SK-N-SH (cell line): ENCODE measurements around the gene DCTN4. TPM values are rescaled to one million over a fixed set of nuclear protein-coding genes. Genes with fewer than 3 reads are reported as not detected.

Source experiments
- CTCF ChIA-PET: fragments of 300-600, 350-600 bp; formaldehyde crosslinking; extraction: SDS; loops from one replicate; lab custom pipeline; 2021; lab: Yijun Ruan, JAX
- POLR2A ChIA-PET: fragments of 350-600 bp; sonication (Branson Sonifier 250); formaldehyde crosslinking; extraction: SDS; loops from one replicate; lab custom pipeline; 2020; ENCODE audit warnings: antibody characterized with exemption, inconsistent platforms; lab: Yijun Ruan, JAX
- DNase-seq: peaks from one replicate; pipeline ENCODE4 v3.0.0; 2012
- H2AFZ ChIP-seq: fragments of 200-600 bp; sonication (generic); 2 replicates; pipeline ENCODE4 v1.8.1; 2016; ENCODE audit warnings: antibody characterized with exemption, mild to moderate bottlenecking, low read depth
- H3F3A ChIP-seq: fragments of 200-600 bp; sonication (generic); replicated peaks from 2 replicates; pipeline ENCODE3; 2016; ENCODE audit warnings: antibody characterized with exemption, mild to moderate bottlenecking; ENCODE audit not compliant: insufficient read depth
- H3K27ac ChIP-seq, 2 experiments: fragments of 200-500 bp in 1 of 2; fragments of 200-600 bp in 1 of 2; sonication (Bioruptor generic) in 1 of 2; sonication (generic), shearing (Covaris generic) in 1 of 2; 2 replicates each; pipeline versions ENCODE4 v1.5.1 to v1.6.1; 2014 to 2016; ENCODE audit warnings: low read depth in 2 of 2, inconsistent platforms in 1 of 2, low read length in 1 of 2, mild to moderate bottlenecking in 1 of 2, mixed read lengths in 1 of 2
- H3K27me3 ChIP-seq: fragments of 200-600 bp; sonication (generic), shearing (Covaris generic); 2 replicates; pipeline ENCODE4 v1.6.1; 2016; ENCODE audit warnings: mixed run types; ENCODE audit not compliant: insufficient read depth
- H3K36me3 ChIP-seq, 2 experiments: fragments of 200-500 bp in 1 of 2; fragments of 200-600 bp in 1 of 2; sonication (Bioruptor generic) in 1 of 2; sonication (generic) in 1 of 2; replicated peaks in 1 of 2; 2 replicates each; pipeline versions ENCODE3 to v1.5.1; 2014 to 2016; ENCODE audit warnings: low read length in 1 of 2, mild to moderate bottlenecking in 1 of 2; ENCODE audit not compliant: insufficient read depth in 2 of 2, control insufficient read depth in 1 of 2
- H3K4me1 ChIP-seq, 2 experiments: fragments of 200-500 bp in 1 of 2; fragments of 200-600 bp in 1 of 2; sonication (Bioruptor generic) in 1 of 2; sonication (generic), shearing (Covaris generic) in 1 of 2; 2 replicates each; pipeline versions ENCODE4 v1.5.1 to v1.6.1; 2014 to 2016; ENCODE audit warnings: low read depth in 1 of 2, low read length in 1 of 2, mixed run types in 1 of 2; ENCODE audit not compliant: insufficient read depth in 2 of 2, control insufficient read depth in 1 of 2
- H3K4me2 ChIP-seq: fragments of 200-600 bp; sonication (generic), shearing (Covaris generic); 2 replicates; pipeline ENCODE4 v1.6.1; 2017; ENCODE audit warnings: mixed run types
- H3K4me3 ChIP-seq, 2 experiments: fragments of 200-500 bp in 1 of 2; fragments of 200-600 bp in 1 of 2; sonication (Bioruptor generic) in 1 of 2; sonication (generic), shearing (Covaris generic) in 1 of 2; 2 replicates each; pipeline versions ENCODE4 v1.5.1 to v1.8.1; 2014 to 2016; ENCODE audit warnings: low read depth in 2 of 2, inconsistent platforms in 1 of 2, low read length in 1 of 2, mild to moderate bottlenecking in 1 of 2, mixed read lengths in 1 of 2, moderate library complexity in 1 of 2
- H3K79me2 ChIP-seq: fragments of 200-600 bp; sonication (generic); 2 replicates; pipeline ENCODE4 v1.8.1; 2017; ENCODE audit warnings: mild to moderate bottlenecking; ENCODE audit not compliant: insufficient read depth
- H3K9ac ChIP-seq: fragments of 200-600 bp; sonication (generic); 2 replicates; pipeline ENCODE4 v1.6.1; 2017; ENCODE audit warnings: mixed run types
- H3K9me2 ChIP-seq: fragments of 200-600 bp; sonication (generic); 2 replicates; pipeline ENCODE4 v1.6.1; 2017; ENCODE audit warnings: mixed run types
- H3K9me3 ChIP-seq: fragments of 200-600 bp; sonication (generic); 2 replicates; pipeline ENCODE4 v1.6.1; 2017; ENCODE audit warnings: mixed run types, mild to moderate bottlenecking, moderate library complexity
- H4K20me1 ChIP-seq: fragments of 200-600 bp; sonication (generic); 2 replicates; pipeline ENCODE4 v1.6.1; 2017; ENCODE audit warnings: mild to moderate bottlenecking, mixed run types; ENCODE audit not compliant: insufficient read depth
- CTCF ChIP-seq: fragments of 200-600 bp; sonication (generic); IDR thresholded peaks from 2 replicates; pipeline ENCODE4 v1.6.1; 2017; ENCODE audit warnings: antibody characterized with exemption, mild to moderate bottlenecking, moderate library complexity
- EP300 ChIP-seq, 2 experiments: IDR thresholded peaks; 2 replicates each; pipeline versions ENCODE4 v1.4.0 to v1.6.1; 2012; ENCODE audit warnings: borderline replicate concordance in 1 of 2, low read depth in 1 of 2, low read length in 1 of 2
- GABPA ChIP-seq: IDR thresholded peaks from 2 replicates; pipeline ENCODE4 v1.4.0; 2012; ENCODE audit warnings: low read depth, mild to moderate bottlenecking
- JUND ChIP-seq: IDR thresholded peaks from 2 replicates; pipeline ENCODE4 v1.4.0; 2012
- NRF1 ChIP-seq: IDR thresholded peaks from 2 replicates; pipeline ENCODE4 v1.6.1; 2012; ENCODE audit warnings: low read depth, mild to moderate bottlenecking, low read length
- POLR2AphosphoS5 ChIP-seq: IDR thresholded peaks from 2 replicates; pipeline ENCODE4 v1.6.1; 2012; ENCODE audit warnings: low read depth, low read length
- RAD21 ChIP-seq: IDR thresholded peaks from 2 replicates; pipeline ENCODE4 v1.6.1; 2012; ENCODE audit warnings: mild to moderate bottlenecking, low read length
- RFX5 ChIP-seq: IDR thresholded peaks from 2 replicates; pipeline ENCODE4 v1.6.1; 2012; ENCODE audit warnings: mild to moderate bottlenecking, improper control_type of control experiment, low read length
- SIN3A ChIP-seq: IDR thresholded peaks from 2 replicates; pipeline ENCODE4 v1.6.1; 2012; ENCODE audit warnings: low read depth, mild to moderate bottlenecking, low read length, moderate library complexity, borderline replicate concordance
- SMC3 ChIP-seq: IDR thresholded peaks from 2 replicates; pipeline ENCODE4 v1.6.1; 2012; ENCODE audit warnings: low read depth, low read length, improper control_type of control experiment
- TAF1 ChIP-seq: IDR thresholded peaks from 2 replicates; pipeline ENCODE4 v1.6.1; 2012; ENCODE audit warnings: low read depth, mild to moderate bottlenecking, low read length, moderate library complexity, borderline replicate concordance
- TCF12 ChIP-seq: IDR thresholded peaks from 2 replicates; pipeline ENCODE4 v1.4.0; 2012
- USF1 ChIP-seq: IDR thresholded peaks from 2 replicates; pipeline ENCODE4 v1.4.0; 2012; ENCODE audit warnings: low read depth, borderline replicate concordance
- ZBTB33 ChIP-seq: IDR thresholded peaks from 2 replicates; pipeline ENCODE4 v1.4.0; 2012; ENCODE audit warnings: low read depth, borderline replicate concordance
- WGBS: methylation state at CpG from one replicate; pipeline ENCODE4 v1.1.6; 2017; ENCODE audit warnings: low lambda C conversion rate; 5-methylcytosine and 5-hydroxymethylcytosine counted together
- polyA plus RNA-seq, 3 experiments: library from polyadenylated mRNA; depleted of rRNA; stranded (reverse); fragments of >200 nt; gene quantifications; 2 replicates each; pipeline ENCODE4 v1.2.3, GENCODE V29; 2012
- TF ChIP-seq, protein P1 (sequence below): IDR thresholded peaks from 2 replicates; pipeline ENCODE4 v1.6.1; 2012; ENCODE audit warnings: mild to moderate bottlenecking, low read depth, low read length, moderate library complexity
- TF ChIP-seq, protein P2 (sequence below): IDR thresholded peaks from 2 replicates; pipeline ENCODE4 v1.4.0; 2012; ENCODE audit warnings: low read depth
- TF ChIP-seq, protein P3 (sequence below): IDR thresholded peaks from 2 replicates; pipeline ENCODE4; 2012
- TF ChIP-seq, protein P4 (sequence below): fragments of 150-350 bp; IDR thresholded peaks from 2 replicates; pipeline ENCODE4 v1.6.1; 2016; ENCODE audit warnings: mild to moderate bottlenecking, low read depth, low read length

The DCTN4 gene
- polyA plus RNA-seq, 1 of the 3 experiments (the other 2 are of a cell fraction) = 22.8 TPM

- WGBS = 84% methylated on average over 2 of the region's 2 CpGs
- no peaks in the 10 kb centered on the region for H3K9me3 ChIP-seq
- no peak for TF ChIP-seq GABPA
- TF ChIP-seq, protein P1, sequence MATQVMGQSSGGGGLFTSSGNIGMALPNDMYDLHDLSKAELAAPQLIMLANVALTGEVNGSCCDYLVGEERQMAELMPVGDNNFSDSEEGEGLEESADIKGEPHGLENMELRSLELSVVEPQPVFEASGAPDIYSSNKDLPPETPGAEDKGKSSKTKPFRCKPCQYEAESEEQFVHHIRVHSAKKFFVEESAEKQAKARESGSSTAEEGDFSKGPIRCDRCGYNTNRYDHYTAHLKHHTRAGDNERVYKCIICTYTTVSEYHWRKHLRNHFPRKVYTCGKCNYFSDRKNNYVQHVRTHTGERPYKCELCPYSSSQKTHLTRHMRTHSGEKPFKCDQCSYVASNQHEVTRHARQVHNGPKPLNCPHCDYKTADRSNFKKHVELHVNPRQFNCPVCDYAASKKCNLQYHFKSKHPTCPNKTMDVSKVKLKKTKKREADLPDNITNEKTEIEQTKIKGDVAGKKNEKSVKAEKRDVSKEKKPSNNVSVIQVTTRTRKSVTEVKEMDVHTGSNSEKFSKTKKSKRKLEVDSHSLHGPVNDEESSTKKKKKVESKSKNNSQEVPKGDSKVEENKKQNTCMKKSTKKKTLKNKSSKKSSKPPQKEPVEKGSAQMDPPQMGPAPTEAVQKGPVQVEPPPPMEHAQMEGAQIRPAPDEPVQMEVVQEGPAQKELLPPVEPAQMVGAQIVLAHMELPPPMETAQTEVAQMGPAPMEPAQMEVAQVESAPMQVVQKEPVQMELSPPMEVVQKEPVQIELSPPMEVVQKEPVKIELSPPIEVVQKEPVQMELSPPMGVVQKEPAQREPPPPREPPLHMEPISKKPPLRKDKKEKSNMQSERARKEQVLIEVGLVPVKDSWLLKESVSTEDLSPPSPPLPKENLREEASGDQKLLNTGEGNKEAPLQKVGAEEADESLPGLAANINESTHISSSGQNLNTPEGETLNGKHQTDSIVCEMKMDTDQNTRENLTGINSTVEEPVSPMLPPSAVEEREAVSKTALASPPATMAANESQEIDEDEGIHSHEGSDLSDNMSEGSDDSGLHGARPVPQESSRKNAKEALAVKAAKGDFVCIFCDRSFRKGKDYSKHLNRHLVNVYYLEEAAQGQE = no peak
- no peak for TF ChIP-seq EP300 (IDR thresholded peaks at IDR 0.05; ENCODE audit: borderline replicate concordance in 1 of 2, low read depth in 1 of 2, low read length in 1 of 2)
- no peak for TF ChIP-seq NRF1
- no peak for TF ChIP-seq USF1
- TF ChIP-seq TAF1 = no peak
- TF ChIP-seq RFX5 = no peak
- no peak for TF ChIP-seq JUND
- TF ChIP-seq, protein P2, sequence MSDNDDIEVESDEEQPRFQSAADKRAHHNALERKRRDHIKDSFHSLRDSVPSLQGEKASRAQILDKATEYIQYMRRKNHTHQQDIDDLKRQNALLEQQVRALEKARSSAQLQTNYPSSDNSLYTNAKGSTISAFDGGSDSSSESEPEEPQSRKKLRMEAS = no peak
- no peak overlapping the region for H3K27ac ChIP-seq
- no peak overlapping the region for H2AFZ ChIP-seq
- CTCF ChIA-PET = no interaction called here
- H3K9me2 ChIP-seq = no peaks in the 10 kb centered on the region
- H3K9ac ChIP-seq = no peak overlapping the region
- H3K27me3 ChIP-seq = no peaks in the 10 kb centered on the region
- no peak overlapping the region for H3K4me3 ChIP-seq
- DNase-seq = no peak
- POLR2A ChIA-PET = no interaction called here
- H3K36me3 ChIP-seq = peaks cover 84 to 87% of the 10 kb centered on the region in 2 experiments
- no peak overlapping the region for H3K4me2 ChIP-seq
- H3K79me2 ChIP-seq = no peaks in the 10 kb centered on the region
- H4K20me1 ChIP-seq = no peaks in the 10 kb centered on the region
- no peaks in the 10 kb centered on the region for H3K4me1 ChIP-seq
- H3F3A ChIP-seq = peaks cover 4% of the 10 kb centered on the region
Measured at GRCh38 chr5:150723845-150724244, 35.0 kb downstream of the DCTN4 start.

- peaks cover 52 to 76% of the 10 kb centered on the region in 2 experiments for H3K36me3 ChIP-seq
- POLR2A ChIA-PET = no interaction called here
- H3K9me3 ChIP-seq = no peaks in the 10 kb centered on the region
- H3K9ac ChIP-seq = no peak overlapping the region
- H3F3A ChIP-seq = peaks cover 25% of the 10 kb centered on the region
- no peak overlapping the region for H3K4me2 ChIP-seq
- no peak overlapping the region for H3K4me3 ChIP-seq
- H3K27me3 ChIP-seq = no peaks in the 10 kb centered on the region
- peak; percentile 25 for DNase-seq
- H2AFZ ChIP-seq = no peak overlapping the region
- H3K79me2 ChIP-seq = no peaks in the 10 kb centered on the region
- CTCF ChIA-PET = interaction anchor here (1.0 to 4.0 kb wide), 5 partner anchors 10 to 251 kb away, joined by 3 to 19 read pairs (median 4); partner anchors contain the start of genes RBM22 and SMIM3
- no peaks in the 10 kb centered on the region for H4K20me1 ChIP-seq
- peak; percentile 50 for TF ChIP-seq RAD21
- no peak for TF ChIP-seq ZBTB33
- TF ChIP-seq JUND = no peak
- TF ChIP-seq SIN3A = no peak
- TF ChIP-seq, protein P3, sequence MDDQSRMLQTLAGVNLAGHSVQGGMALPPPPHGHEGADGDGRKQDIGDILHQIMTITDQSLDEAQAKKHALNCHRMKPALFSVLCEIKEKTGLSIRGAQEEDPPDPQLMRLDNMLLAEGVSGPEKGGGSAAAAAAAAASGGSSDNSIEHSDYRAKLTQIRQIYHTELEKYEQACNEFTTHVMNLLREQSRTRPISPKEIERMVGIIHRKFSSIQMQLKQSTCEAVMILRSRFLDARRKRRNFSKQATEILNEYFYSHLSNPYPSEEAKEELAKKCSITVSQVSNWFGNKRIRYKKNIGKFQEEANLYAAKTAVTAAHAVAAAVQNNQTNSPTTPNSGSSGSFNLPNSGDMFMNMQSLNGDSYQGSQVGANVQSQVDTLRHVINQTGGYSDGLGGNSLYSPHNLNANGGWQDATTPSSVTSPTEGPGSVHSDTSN = no peak
- TF ChIP-seq TCF12 = no peak
- TF ChIP-seq, protein P4, sequence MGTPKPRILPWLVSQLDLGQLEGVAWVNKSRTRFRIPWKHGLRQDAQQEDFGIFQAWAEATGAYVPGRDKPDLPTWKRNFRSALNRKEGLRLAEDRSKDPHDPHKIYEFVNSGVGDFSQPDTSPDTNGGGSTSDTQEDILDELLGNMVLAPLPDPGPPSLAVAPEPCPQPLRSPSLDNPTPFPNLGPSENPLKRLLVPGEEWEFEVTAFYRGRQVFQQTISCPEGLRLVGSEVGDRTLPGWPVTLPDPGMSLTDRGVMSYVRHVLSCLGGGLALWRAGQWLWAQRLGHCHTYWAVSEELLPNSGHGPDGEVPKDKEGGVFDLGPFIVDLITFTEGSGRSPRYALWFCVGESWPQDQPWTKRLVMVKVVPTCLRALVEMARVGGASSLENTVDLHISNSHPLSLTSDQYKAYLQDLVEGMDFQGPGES = no peak
- TF ChIP-seq POLR2AphosphoS5 = no peak
- TF ChIP-seq CTCF = peak; percentile 52
- peak; percentile 25; the same call in 1 of the 2 replicates for TF ChIP-seq SMC3
- no peaks in the 10 kb centered on the region for H3K4me1 ChIP-seq
- H3K27ac ChIP-seq = no peak overlapping the region
- 76% methylated on average over 2 of the region's 2 CpGs for WGBS
- no peaks in the 10 kb centered on the region for H3K9me2 ChIP-seq
Measured at GRCh38 chr5:150710165-150710564, 48.7 kb downstream of the DCTN4 start.
